GM21528 (cell line): ENCODE data around the gene MRPL24.
"Not testable (repeated sequence)": the region's sequence is repeated elsewhere in the genome, so short reads cannot be mapped to it uniquely, and the experiment has no call there.

Experiments
- ATAC-seq: cut with Tn5 transposase; IDR thresholded peaks from one replicate; pipeline ENCODE4 v1.9.1; 2021; ENCODE audit warnings: mild to moderate bottlenecking, moderate library complexity; ENCODE audit not compliant: unreplicated experiment, low FRiP score

The MRPL24 gene

GRCh38 chr1:156740741-156741480, at the start of gene MRPL24:
MRPL24 (minus strand) TSS chr1:156741088; CDS start chr1:156738704, 2,384 bp downstream.
- peak; percentile 82 for ATAC-seq

- no peak for ATAC-seq
These were observed 48.9 kb upstream of the MRPL24 start for GRCh38 chr1:156789621-156790318.

- no peak for ATAC-seq
These were observed 47.2 kb upstream of the MRPL24 start for GRCh38 chr1:156788136-156788535.

- ATAC-seq: no peak
These were observed 45.8 kb upstream of the MRPL24 start for GRCh38 chr1:156786640-156787039.

DNA sequence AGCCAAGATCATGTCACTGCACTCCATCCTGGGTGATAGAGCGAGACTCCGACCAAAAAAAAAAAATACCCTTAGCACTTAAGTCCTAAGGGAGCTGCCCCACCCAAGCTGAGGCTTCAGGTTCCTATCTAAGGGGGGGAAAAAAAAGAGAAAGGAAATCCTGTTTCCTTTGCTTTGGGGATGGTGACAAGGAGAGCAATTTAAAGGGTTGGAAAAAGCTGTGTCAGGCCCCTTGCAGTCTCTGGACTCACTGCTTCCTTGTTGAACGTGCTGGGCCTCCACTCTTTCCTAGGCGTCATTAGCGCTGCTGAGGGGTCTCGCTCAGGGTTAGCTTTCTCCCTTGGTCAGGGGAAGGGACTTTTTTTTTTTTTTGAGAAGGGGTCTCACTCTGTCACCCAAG, 44.6 kb upstream of the MRPL24 start:
- ATAC-seq: no peak

DNA sequence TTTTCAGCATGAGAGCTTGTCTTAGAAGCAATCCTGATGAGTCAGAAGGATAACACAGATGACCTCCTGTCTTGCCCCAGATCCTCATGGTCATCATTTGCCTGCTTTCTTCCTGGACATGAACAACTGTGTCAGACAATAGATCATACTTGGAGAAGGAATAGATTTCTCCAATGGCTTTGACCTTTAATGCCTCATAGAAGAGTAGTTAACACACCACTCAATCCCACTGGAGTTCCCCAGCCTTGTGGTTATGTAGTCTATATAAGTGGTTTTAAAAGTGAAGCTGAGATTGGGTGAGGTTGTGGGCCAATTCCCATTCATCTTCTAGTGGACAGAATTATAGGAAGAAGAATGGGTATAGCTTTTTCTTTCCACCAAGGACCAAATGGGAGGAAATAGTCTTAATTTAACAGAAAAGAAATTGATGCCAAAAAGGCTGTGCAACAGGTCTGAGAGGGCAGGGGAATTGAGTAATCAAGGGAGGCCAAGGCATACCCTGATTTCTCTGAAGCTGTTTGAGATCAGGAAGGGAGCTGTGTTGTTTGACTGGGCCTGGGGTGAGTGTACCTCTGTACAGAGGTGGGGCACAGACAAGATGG, 40.8 kb upstream of the MRPL24 start:
- no peak for ATAC-seq

- no peak for ATAC-seq
These were observed 36.7 kb upstream of the MRPL24 start for GRCh38 chr1:156777573-156777972.

- ATAC-seq: no peak
These were observed 36.1 kb upstream of the MRPL24 start for GRCh38 chr1:156776942-156777341.

DNA sequence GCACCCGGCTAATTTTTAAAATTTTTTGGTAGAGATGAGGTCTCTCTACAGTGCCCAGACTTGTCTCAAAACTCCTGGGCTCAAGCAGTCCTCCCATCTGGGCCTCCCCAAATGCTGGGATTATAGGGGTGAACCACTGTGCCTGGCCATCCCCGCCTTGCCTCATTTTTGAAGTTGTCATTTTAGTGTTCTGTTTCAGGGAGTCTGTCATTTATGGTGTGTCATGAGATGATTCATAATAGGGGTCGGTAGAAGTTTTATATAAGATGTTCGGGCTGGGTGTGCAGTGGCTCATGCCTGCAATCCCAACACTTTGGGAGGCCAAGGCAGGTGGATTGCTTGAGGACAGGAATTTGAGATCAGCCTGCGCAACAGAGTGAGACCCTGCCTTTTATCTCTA, 34.9 kb upstream of the MRPL24 start:
- no peak for ATAC-seq

DNA sequence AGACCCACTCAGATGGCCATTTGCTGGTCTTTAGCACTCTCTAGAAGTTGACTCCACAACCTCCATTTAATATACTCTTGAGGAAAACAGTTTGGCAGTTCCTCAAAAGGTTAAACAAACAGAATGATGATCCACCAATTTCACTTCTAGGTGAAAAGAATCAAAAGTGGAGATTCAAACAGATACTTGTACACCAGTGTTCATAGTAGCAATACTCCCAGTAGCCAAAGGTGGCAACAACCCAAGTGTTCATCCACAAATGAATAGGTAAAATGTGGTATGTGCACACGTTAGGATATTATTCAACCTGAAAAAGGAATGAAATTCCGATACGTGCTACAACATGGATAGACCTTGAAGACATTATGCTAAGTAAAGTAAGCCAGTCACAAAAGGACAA, 32.7 kb upstream of the MRPL24 start:
- ATAC-seq: no peak

- ATAC-seq: no peak
These were observed 32.0 kb upstream of the MRPL24 start for GRCh38 chr1:156772728-156773497.

GRCh38 chr1:156772222-156772621, 31.3 kb upstream of the MRPL24 start:
- ATAC-seq: no peak

- ATAC-seq: no peak
These were observed 27.9 kb upstream of the MRPL24 start for GRCh38 chr1:156768610-156769295.

- peak; percentile 8 for ATAC-seq
These were observed 27.2 kb upstream of the MRPL24 start for GRCh38 chr1:156767879-156768604.

DNA sequence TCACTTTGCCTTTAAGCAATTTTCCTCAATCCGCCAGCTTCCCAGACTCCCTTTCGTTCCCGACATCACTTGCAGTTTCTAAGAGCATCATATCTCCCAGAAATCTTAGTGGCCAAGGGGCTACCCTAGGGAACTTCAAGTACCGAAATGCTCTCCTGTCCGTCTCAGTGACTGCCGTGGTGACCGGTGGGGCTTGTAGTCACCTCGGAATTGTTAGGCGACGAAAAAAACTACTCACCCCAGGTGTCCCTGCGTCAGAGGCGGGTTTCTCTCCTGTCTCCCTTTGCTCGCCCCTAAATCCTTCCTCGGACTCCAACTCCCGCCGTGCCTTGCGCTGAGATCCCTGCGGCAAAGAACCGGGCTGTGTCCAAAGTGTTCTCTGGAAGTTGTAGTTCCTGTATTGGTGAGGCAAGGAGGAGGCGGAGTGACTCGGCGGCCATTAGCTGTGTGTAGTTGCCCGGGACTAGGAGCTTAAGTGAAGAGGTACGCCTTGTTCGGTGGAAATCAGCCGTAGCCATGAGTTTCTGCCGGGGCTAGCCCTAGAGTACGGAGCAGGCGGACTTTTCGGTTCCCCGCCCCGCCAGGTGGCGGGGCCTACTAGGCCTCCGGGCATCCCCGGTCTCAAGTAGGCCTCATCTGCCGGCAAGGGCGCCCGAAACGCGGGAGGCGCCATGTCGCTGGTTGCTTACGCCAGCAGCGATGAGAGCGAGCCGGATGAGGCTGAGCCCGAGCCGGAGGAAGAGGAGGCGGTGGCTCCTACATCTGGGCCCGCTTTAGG, 26.4 kb upstream of the MRPL24 start, which contains the start of gene PRCC:
Gene PRCC (plus strand): TSS at position 435 of the 778 bp plus-strand sequence. CDS start 237 bp downstream, at position 672.
- peak; percentile 93 for ATAC-seq

GRCh38 chr1:156766298-156767100, 25.6 kb upstream of the MRPL24 start:
- ATAC-seq: peak; percentile 27

GRCh38 chr1:156765666-156766065, 24.8 kb upstream of the MRPL24 start:
- ATAC-seq: no peak

DNA sequence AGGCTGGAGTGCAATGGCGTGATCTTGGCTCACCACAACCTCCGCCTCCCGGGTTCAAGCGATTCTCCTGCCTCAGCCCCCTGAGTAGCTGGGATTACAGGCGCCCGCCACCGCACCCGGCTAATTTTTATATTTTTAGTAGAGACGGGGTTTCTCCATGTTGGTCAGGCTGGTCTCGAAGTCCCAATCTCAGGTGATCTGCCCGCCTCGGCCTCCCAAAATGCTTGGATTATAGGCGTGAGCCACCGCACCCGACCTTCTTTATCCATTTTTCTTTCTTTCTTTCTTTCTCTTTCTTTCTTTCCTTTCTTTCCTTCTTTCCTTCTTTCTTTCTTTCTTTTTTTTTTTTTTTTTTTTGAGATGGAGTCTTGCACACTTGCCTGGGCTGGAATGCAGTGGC, 24.2 kb upstream of the MRPL24 start:
- not testable (repeated sequence) for ATAC-seq
